GM12865 (cell line): ENCODE measurements around the gene WNT2.
"Not testable (repeated sequence)": the region's sequence is repeated elsewhere in the genome, so short reads cannot be mapped to it uniquely, and the experiment has no call there.

Source experiments
- DNase-seq: peaks from one replicate; pipeline ENCODE4 v3.0.0; 2010; ENCODE audit warnings: low read depth
- H3K4me3 ChIP-seq: 2 replicates; pipeline ENCODE4 v1.5.1; 2011; ENCODE audit warnings: mild to moderate bottlenecking, low read depth, low read length, control low read depth
- TF ChIP-seq, protein P1 (sequence below): IDR thresholded peaks from 2 replicates; pipeline ENCODE4 v1.5.1; 2011; ENCODE audit warnings: low read length, control low read depth, low read depth, inconsistent platforms; ENCODE audit not compliant: insufficient read depth; ENCODE audit errors: missing control alignments

The WNT2 gene

DNA sequence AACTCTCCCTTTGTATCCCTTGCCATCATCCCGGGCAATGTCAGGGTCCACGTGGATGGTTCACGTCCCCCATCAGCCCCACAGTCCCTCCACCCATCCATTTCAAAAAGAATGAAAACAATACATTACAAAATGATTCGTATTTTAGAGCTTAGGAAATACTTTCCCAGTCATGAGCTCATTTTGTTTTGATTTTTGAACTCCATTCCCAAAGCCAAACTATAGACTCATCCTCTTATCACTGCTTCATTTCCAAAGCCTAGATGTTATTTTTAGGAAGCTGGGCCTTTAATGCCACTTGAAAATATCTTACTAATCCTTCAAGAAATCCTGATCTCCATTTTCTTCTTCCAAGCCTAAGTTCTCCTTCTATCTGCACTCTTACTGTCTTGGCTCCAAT is 72.1 kb downstream of the WNT2 start:
- TF ChIP-seq, protein P1, sequence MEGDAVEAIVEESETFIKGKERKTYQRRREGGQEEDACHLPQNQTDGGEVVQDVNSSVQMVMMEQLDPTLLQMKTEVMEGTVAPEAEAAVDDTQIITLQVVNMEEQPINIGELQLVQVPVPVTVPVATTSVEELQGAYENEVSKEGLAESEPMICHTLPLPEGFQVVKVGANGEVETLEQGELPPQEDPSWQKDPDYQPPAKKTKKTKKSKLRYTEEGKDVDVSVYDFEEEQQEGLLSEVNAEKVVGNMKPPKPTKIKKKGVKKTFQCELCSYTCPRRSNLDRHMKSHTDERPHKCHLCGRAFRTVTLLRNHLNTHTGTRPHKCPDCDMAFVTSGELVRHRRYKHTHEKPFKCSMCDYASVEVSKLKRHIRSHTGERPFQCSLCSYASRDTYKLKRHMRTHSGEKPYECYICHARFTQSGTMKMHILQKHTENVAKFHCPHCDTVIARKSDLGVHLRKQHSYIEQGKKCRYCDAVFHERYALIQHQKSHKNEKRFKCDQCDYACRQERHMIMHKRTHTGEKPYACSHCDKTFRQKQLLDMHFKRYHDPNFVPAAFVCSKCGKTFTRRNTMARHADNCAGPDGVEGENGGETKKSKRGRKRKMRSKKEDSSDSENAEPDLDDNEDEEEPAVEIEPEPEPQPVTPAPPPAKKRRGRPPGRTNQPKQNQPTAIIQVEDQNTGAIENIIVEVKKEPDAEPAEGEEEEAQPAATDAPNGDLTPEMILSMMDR: no peak
- no peak for DNase-seq

DNA sequence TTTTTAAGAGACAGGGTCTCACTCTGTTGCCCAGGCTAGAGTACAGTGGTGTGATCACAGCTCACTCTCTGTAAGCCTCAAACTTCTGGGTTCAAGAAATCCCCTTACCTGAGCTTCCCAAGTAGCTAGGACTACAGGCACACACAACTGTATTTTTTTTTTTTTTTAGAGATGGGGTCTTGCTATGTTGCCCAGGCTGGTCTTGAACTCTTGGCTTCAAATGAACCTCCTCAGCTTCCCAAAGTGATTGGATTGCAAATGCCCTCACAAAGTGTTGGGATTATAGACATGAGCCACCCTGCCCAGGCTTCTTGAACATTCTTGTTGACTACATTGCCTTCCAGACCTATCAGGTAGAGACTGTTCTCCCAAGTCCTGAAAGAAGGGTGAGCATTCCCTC is 72.6 kb downstream of the WNT2 start:
- H3K4me3 ChIP-seq: no peak overlapping the region
- no peak for DNase-seq
- TF ChIP-seq, protein P1: no peak

More for the DNA sequence above, 72.1 kb downstream of the WNT2 start:
- H3K4me3 ChIP-seq: no peak overlapping the region

DNA sequence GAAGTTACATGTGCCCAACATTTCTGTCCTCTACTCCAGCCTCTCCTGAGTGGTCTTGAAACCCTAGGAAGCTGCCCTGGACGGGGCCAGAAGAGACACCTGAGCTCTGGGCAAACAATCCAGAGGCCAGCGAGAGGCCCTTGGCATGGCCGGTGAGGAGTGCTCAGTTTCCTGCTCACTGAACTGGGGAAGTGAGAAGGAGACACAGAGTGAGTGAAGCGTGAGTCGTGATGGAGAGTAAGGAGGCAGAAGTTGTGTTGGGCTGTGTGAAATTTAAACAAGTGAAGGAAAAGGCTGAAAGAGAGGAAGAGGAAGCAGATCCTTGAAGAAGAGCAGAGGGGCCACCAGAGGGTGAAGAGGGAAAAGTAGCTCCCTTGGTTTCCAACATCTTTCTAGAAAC is 73.2 kb downstream of the WNT2 start:
- TF ChIP-seq, protein P1: no peak
- DNase-seq: no peak

DNA sequence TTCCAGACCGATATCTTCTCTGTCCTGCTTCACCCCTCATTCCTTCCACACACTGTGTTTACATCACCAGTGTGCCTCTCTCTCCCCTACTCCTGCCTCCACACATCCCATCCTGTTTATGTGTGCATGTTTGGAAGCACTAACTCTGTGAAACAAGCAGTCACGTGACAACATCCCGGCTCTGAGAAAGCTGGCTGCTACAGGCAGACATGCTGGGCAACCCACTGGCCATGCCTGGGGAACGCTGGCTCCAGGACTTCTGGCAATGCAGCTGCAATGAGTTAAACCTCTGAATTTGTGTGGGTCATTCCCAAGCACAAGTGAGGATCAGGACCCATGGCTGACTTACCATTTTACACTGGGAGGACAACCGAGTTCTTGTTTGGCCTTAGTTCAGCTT is 74.0 kb downstream of the WNT2 start:
- no peak overlapping the region for H3K4me3 ChIP-seq
- DNase-seq: no peak
- TF ChIP-seq, protein P1: no peak

More for the DNA sequence above, 73.2 kb downstream of the WNT2 start:
- H3K4me3 ChIP-seq: no peak overlapping the region

DNA sequence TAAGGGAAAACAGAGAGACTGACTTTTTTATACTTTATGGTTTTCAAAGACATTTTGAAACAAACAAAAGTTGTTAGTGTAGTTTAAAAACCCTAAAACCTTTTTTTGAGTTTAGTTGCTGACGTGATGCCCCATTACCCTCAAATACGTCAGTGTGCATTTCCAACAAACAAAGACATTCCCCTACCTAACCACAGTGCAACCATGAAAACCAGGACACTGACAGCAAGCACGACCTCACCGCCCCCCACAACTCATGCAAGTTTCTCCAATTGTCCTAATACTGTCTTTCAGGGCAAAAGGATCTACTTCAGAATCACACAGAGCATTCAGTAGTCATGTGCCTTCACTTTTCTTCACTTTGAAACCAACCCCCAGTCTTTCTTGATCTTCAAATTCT is 75.0 kb downstream of the WNT2 start:
- DNase-seq: no peak
- H3K4me3 ChIP-seq: no peak overlapping the region
- TF ChIP-seq, protein P1: no peak

DNA sequence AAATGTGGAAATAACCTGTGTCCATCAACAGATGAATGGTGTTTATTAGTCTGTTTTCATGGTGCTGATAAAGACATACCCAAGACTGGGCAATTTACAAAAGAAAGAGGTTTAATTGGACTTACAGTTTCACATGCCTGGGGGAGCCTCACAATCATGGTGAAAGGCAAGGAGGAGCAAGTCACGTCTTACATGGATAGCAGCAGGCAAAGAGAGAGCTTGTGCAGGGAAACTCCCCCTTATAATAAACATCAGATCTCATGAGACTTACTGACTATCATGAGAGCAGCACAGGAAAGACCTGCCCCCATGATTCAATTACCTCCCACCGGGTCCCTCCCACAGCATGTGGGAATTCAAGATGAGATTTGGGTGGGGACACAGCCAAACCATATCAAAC is 77.2 kb downstream of the WNT2 start:
- not testable (repeated sequence) for DNase-seq, H3K4me3 ChIP-seq

DNA sequence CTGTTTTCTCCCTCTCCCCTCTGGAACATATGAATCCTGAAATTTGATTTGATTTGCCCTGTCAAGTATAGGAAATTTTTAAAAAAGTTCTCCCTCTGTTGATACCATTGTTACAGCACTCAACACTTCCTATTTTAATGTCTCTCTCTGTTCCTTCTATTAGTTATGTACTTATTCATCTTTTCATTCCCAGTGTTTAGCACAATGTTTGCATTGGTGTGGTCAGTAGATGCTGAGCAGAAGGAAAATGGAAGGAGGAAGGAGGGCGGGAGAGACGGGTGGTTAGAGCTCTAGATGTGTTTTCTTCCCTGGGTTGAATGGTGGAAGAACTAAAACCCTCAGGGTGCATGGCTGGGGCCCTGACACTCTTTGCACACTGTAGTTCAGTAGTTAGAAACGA is 79.5 kb downstream of the WNT2 start:
- no peak for DNase-seq
- TF ChIP-seq, protein P1: no peak
- no peak overlapping the region for H3K4me3 ChIP-seq
